BE2C (cell line): Measurements from ENCODE around the gene DYRK2.

Experiments used
- DNase-seq: peaks from one replicate; pipeline ENCODE4 v3.0.0-alpha.2; 2020
- H3K27me3 ChIP-seq: fragments of 250-450 bp; sonication (Bioruptor Pico); 2 replicates; pipeline ENCODE4 v1.5.1; 2020; ENCODE audit warnings: mild to moderate bottlenecking
- H3K36me3 ChIP-seq: fragments of 250-450 bp; sonication (Bioruptor Pico); 2 replicates; pipeline ENCODE4 v1.5.1; 2020; ENCODE audit warnings: mild to moderate bottlenecking
- H3K4me1 ChIP-seq: fragments of 250-450 bp; sonication (Bioruptor Pico); 2 replicates; pipeline ENCODE4 v1.5.1; 2020
- H3K4me3 ChIP-seq: 2 replicates; pipeline ENCODE4 v1.5.1; 2011; ENCODE audit warnings: low read depth, low read length
- H3K9me3 ChIP-seq: fragments of 250-450 bp; sonication (Bioruptor Pico); 2 replicates; pipeline ENCODE4 v1.5.1; 2020
- TF ChIP-seq, protein P1 (sequence below): IDR thresholded peaks from 2 replicates; pipeline ENCODE4 v1.5.1; 2012; ENCODE audit warnings: mild to moderate bottlenecking, low read depth, low read length

DYRK2 gene

DNA sequence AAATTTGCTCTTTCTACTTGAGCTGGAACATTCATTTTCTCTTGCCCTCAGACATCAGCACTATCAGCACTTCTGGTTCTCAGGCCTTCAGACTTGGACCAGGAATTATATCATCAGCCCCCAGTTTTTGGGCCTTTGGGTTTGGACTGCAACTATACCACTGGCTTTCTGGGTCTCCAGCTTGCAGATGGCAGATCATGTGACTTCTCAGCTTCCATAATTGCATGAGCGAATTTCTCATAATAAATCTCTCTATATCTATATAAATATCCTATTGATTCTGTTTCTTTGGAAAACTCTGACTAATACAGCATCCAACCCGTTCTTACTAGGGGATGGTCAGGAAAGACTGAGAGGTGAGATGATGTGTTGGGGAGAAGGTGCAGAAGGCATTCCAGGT is 22.4 kb upstream of the DYRK2 start:
- TF ChIP-seq, protein P1, sequence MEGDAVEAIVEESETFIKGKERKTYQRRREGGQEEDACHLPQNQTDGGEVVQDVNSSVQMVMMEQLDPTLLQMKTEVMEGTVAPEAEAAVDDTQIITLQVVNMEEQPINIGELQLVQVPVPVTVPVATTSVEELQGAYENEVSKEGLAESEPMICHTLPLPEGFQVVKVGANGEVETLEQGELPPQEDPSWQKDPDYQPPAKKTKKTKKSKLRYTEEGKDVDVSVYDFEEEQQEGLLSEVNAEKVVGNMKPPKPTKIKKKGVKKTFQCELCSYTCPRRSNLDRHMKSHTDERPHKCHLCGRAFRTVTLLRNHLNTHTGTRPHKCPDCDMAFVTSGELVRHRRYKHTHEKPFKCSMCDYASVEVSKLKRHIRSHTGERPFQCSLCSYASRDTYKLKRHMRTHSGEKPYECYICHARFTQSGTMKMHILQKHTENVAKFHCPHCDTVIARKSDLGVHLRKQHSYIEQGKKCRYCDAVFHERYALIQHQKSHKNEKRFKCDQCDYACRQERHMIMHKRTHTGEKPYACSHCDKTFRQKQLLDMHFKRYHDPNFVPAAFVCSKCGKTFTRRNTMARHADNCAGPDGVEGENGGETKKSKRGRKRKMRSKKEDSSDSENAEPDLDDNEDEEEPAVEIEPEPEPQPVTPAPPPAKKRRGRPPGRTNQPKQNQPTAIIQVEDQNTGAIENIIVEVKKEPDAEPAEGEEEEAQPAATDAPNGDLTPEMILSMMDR = no peak
- H3K4me1 ChIP-seq = no peaks in the 10 kb centered on the region
- no peak overlapping the region for H3K4me3 ChIP-seq
- H3K27me3 ChIP-seq = 0 out of 2 replicates have a peak, but pooled peaks cover 3% of the 10 kb centered on the region
- no peaks in the 10 kb centered on the region for H3K36me3 ChIP-seq
- no peak for DNase-seq
- H3K9me3 ChIP-seq = no peaks in the 10 kb centered on the region

DNA sequence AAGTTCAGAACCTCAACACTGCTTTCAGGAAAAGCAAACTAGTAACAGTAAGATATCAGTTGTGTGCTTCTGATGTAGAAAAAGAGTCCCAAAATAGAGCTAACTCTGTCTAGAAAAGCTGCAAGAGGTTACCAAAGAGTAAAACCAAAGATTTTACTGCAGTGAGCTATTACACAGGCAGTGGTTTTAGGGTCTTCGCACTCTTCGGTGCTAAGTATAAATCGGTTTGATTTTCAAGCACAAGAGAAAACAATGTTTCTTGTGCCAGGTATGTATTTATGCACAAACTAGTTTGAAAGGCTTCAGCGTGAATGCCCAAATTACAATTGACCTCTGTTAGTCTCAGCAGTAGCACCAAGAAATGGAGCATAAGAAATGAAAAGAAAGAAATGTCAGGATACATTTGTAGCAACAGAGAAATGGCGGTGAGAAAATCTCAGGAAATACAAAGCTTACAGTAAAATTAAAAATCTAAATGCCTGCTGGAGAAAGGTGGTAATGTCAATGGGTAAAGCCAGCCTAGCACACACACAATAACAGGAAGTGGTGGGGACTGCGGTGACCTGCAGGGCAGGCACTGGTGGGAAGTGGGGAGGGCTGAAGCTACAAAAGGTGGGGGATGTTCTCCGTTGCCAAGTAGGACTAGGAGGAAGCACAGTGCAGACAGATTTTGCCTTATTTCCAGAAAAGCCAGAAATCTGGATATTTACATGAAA is 18.0 kb upstream of the DYRK2 start:
- no peak for DNase-seq
- Histone ChIP-seq H3K4me3 (no peak overlapping the region), H3K27me3 (0 out of 2 replicates have a peak, but pooled peaks cover 3% of the 10 kb centered on the region), H3K36me3 (no peaks in the 10 kb centered on the region), H3K9me3 (no peaks in the 10 kb centered on the region), H3K4me1 (no peaks in the 10 kb centered on the region)
- TF ChIP-seq, protein P1 = no peak

DNA sequence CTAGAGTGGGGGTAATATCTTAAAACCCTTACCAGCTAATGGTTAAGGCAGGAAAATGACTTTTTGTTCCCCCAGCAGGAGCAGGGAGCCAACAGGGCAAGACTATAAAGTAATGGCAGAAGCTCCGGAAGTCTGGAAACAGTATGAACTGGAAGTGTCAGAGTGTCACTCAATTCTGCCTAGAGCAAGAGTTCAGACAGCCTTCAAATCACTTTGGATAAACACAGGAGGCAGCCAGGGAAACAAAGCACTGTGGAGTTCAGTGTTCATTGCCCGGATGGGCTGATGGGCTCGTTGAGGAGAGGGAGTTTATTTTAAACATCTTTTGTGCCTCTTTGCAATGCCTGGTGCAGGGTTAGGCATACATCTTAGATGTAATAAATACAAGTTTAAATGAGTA is 16.5 kb upstream of the DYRK2 start:
- no peak overlapping the region for H3K4me3 ChIP-seq
- TF ChIP-seq, protein P1 = no peak
- no peaks in the 10 kb centered on the region for H3K9me3 ChIP-seq
- no peak for DNase-seq
- 0 out of 2 replicates have a peak, but pooled peaks cover 3% of the 10 kb centered on the region for H3K27me3 ChIP-seq
- H3K36me3 ChIP-seq = no peaks in the 10 kb centered on the region
- no peaks in the 10 kb centered on the region for H3K4me1 ChIP-seq

DNA sequence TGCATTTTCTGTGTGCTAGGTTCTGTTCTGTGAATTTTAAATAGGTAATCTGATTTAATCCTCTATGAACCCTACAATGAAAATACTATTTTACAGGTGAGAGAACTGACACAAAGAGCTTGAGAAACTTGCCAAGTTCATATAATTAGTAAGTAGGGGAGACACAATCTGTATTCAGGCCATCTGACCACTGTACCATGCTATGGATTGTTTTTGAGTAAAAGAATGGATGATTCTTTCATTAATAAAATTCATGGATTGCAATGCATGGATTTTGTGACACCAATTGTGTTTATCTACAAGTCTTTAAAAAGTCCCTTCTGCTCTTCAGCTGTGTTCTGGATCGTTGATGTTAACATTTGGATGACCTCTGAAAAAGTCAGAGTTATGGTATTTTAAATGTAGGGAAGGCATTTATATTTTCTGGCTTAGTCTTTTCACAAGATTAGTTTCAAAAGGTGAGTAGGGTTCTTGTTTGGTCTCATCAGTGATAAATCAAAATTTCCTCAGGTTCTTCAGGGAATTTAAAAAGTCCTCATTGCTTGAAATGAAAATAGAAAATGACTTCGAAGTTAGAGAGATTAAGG is 15.4 kb upstream of the DYRK2 start:
- Histone ChIP-seq H3K27me3 (0 out of 2 replicates have a peak, but pooled peaks cover 3% of the 10 kb centered on the region), H3K4me3 (no peak overlapping the region), H3K9me3 (no peaks in the 10 kb centered on the region), H3K4me1 (no peaks in the 10 kb centered on the region), H3K36me3 (no peaks in the 10 kb centered on the region)
- no peak for DNase-seq
- TF ChIP-seq, protein P1 = no peak

DNA sequence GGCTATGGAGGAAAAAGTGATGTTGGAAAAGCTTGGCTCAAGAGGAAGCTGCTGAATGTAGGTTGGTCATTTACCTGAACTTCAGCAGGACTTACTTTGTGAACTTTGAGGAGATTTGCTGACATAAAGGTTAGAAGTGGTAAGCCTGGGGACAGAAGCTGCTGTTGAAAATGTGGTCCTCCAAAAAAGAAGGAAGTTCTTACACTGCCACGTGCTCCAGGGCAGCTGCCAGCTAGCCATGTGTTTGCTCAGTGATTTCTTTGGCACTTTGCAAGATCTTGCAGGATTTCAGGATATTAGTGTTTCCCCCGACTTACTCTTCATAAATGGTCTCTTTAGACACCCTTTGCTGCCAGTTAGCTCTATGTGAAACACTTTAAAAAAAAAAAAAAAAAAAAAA is 14.8 kb upstream of the DYRK2 start:
- Histone ChIP-seq H3K4me3 (no peak overlapping the region), H3K9me3 (no peaks in the 10 kb centered on the region), H3K36me3 (no peaks in the 10 kb centered on the region), H3K27me3 (0 out of 2 replicates have a peak, but pooled peaks cover 3% of the 10 kb centered on the region), H3K4me1 (no peaks in the 10 kb centered on the region)
- TF ChIP-seq, protein P1 = no peak
- no peak for DNase-seq

DNA sequence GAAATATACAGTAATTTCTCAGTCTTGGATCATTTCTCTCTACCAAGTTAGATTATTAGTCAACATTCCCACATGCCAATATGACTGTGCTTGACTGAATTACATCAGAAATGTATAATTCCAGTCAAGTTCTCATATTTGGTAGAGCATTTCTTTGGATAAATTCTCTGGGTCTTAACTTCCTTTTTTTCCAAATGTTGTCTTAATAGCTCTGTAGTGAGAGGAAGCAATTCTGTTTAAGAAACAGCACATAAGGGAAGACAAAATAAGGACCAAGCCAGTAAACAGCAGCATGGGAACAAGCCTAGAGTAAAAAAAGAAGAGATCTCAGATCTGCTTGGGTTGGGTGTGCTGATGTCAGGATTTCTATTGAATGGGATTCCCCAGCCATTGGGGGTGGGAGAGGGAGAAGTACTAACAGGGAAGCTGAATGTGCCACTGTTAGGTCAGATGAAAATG is 14.2 kb upstream of the DYRK2 start:
- no peaks in the 10 kb centered on the region for H3K9me3 ChIP-seq
- H3K4me1 ChIP-seq = no peaks in the 10 kb centered on the region
- H3K27me3 ChIP-seq = 0 out of 2 replicates have a peak, but pooled peaks cover 3% of the 10 kb centered on the region
- TF ChIP-seq, protein P1 = no peak
- no peaks in the 10 kb centered on the region for H3K36me3 ChIP-seq
- no peak for DNase-seq
- H3K4me3 ChIP-seq = no peak overlapping the region
